ENCODE results near the gene RTP1.

DNA sequence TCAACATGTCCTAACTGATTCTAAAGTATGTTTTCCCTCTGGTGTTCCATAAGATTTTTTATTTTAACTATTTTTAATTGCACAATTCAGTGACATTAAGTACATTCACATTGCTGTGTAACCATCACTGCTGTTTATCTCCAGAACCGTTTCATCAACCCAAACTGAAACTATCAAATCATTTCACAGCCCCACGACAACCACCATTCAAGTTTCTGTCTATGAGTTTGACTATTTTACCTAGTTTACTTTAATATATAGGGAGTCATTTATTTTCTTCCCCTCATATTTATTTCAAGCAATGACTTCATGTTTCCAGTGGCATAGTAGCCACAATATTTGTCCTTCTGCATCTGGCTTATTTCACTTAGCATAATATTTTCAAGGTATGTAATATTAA lies 8.4 kb downstream of the RTP1 start:
- no peak for TF ChIP-seq POLR2A (IDR thresholded peaks at IDR 0.05)
- TF ChIP-seq, protein P1, sequence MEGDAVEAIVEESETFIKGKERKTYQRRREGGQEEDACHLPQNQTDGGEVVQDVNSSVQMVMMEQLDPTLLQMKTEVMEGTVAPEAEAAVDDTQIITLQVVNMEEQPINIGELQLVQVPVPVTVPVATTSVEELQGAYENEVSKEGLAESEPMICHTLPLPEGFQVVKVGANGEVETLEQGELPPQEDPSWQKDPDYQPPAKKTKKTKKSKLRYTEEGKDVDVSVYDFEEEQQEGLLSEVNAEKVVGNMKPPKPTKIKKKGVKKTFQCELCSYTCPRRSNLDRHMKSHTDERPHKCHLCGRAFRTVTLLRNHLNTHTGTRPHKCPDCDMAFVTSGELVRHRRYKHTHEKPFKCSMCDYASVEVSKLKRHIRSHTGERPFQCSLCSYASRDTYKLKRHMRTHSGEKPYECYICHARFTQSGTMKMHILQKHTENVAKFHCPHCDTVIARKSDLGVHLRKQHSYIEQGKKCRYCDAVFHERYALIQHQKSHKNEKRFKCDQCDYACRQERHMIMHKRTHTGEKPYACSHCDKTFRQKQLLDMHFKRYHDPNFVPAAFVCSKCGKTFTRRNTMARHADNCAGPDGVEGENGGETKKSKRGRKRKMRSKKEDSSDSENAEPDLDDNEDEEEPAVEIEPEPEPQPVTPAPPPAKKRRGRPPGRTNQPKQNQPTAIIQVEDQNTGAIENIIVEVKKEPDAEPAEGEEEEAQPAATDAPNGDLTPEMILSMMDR (IDR thresholded peaks at IDR 0.05), result no peak
